Measurements from ENCODE around the gene PPHLN1.

The PPHLN1 gene

GRCh38 chr12:42444192-42444943 lies 118.4 kb downstream of the PPHLN1 start:
- FAIRE-seq, result no peak

- FAIRE-seq, result no peak
These were observed 119.9 kb downstream of the PPHLN1 start for GRCh38 chr12:42445891-42446290.

- FAIRE-seq, result no peak
These were observed 120.8 kb downstream of the PPHLN1 start for GRCh38 chr12:42446761-42447160.

- no peak for FAIRE-seq
These were observed 121.4 kb downstream of the PPHLN1 start for GRCh38 chr12:42447371-42447786.

- FAIRE-seq, result no peak
These were observed 122.9 kb downstream of the PPHLN1 start for GRCh38 chr12:42448841-42449240.

- no peak for FAIRE-seq
These were observed 124.3 kb downstream of the PPHLN1 start for GRCh38 chr12:42450248-42450647.

GRCh38 chr12:42458575-42458974 lies 132.6 kb downstream of the PPHLN1 start:
- FAIRE-seq, result no peak

- FAIRE-seq, result no peak
These were observed 133.4 kb downstream of the PPHLN1 start for GRCh38 chr12:42459336-42459847.

- FAIRE-seq, result no peak
These were observed 136.5 kb downstream of the PPHLN1 start for GRCh38 chr12:42462486-42462885.

GRCh38 chr12:42463671-42464070 lies 137.7 kb downstream of the PPHLN1 start:
- no peak for FAIRE-seq

GRCh38 chr12:42468341-42468821 lies 142.4 kb downstream of the PPHLN1 start:
- no peak for FAIRE-seq

GRCh38 chr12:42468921-42469320 lies 143.0 kb downstream of the PPHLN1 start:
- FAIRE-seq, result no peak

GRCh38 chr12:42469355-42470175 lies 143.6 kb downstream of the PPHLN1 start:
- no peak for FAIRE-seq

GRCh38 chr12:42472376-42472775 lies 146.4 kb downstream of the PPHLN1 start:
- FAIRE-seq, result no peak

GRCh38 chr12:42473130-42473529 lies 147.2 kb downstream of the PPHLN1 start:
- no peak for FAIRE-seq

- no peak for FAIRE-seq
These were observed 147.6 kb downstream of the PPHLN1 start for GRCh38 chr12:42473561-42473960.

GRCh38 chr12:42474391-42474790 lies 148.4 kb downstream of the PPHLN1 start:
- FAIRE-seq, result no peak

GRCh38 chr12:42475106-42475505 lies 149.1 kb downstream of the PPHLN1 start:
- FAIRE-seq, result no peak

GRCh38 chr12:42477941-42478340 lies 152.0 kb downstream of the PPHLN1 start:
- FAIRE-seq, result no peak

GRCh38 chr12:42481368-42481767 lies 155.4 kb downstream of the PPHLN1 start:
- no peak for FAIRE-seq

GRCh38 chr12:42482041-42482747 lies 156.2 kb downstream of the PPHLN1 start:
- no peak for FAIRE-seq

GRCh38 chr12:42482748-42483520 lies 157.0 kb downstream of the PPHLN1 start:
- no peak for FAIRE-seq

GRCh38 chr12:42483521-42483790 lies 157.5 kb downstream of the PPHLN1 start:
- no peak for FAIRE-seq

Measured in colon (tissue), 2 donors.